GM12878 (cell line): Measurements from ENCODE around the gene MACROD2. TPM values are rescaled to one million over a fixed set of nuclear protein-coding genes. Genes with fewer than 3 reads are reported as not detected.

Experiments
- ATAC-seq: fragments of 200-7000 bp; cut with Tn5 transposase; 3 replicates; pipeline ENCODE4 v1.9.1; 2020; ENCODE audit warnings: mild to moderate bottlenecking, moderate library complexity
- BruUV-seq: library from RNA; stranded (reverse); fragments of 400-500 nt; replicated peaks from 2 replicates; lab custom pipeline; 2021; lab: Mats Ljungman, UMichigan
- CTCF ChIA-PET: fragments of 300-600 bp; sonication (Branson Sonifier 250); formaldehyde crosslinking; extraction: SDS; loops from one replicate; lab custom pipeline; 2021; ENCODE audit warnings: inconsistent platforms; lab: Yijun Ruan, JAX
- POLR2A ChIA-PET: fragments of 350-600 bp; formaldehyde crosslinking; extraction: SDS; loops from one replicate; lab custom pipeline; 2021; ENCODE audit warnings: inconsistent platforms; lab: Charles Lee
- RAD21 ChIA-PET: fragments of 300-600 bp; sonication (Branson Sonifier 250); formaldehyde crosslinking; loops from one replicate; lab custom pipeline; 2023; ENCODE audit warnings: antibody characterized with exemption; ENCODE audit not compliant: unreplicated experiment; lab: Charles Lee
- SMC1A ChIA-PET: fragments of 300-600 bp; sonication (Branson Sonifier 250); formaldehyde crosslinking; loops from one replicate; lab custom pipeline; 2023; ENCODE audit not compliant: unreplicated experiment, uncharacterized antibody; lab: Charles Lee
- DNase-seq: peaks from one replicate; pipeline ENCODE4 v3.0.0-alpha.2; 2011; ENCODE audit warnings: low read depth, low spot score
- FAIRE-seq: peaks from 3 replicates; lab custom pipeline; 2011; peaks lifted over from hg19 to GRCh38; lab: Jason Lieb, UNC
- H2AFZ ChIP-seq: 2 replicates; pipeline ENCODE4 v1.6.0; 2011; ENCODE audit warnings: low read depth, low read length, control low read depth; ENCODE audit not compliant: control insufficient read depth
- H3K27ac ChIP-seq: 2 replicates; pipeline ENCODE4 v1.5.1; 2011; ENCODE audit warnings: control low read depth; ENCODE audit not compliant: control insufficient read depth, insufficient read depth
- H3K27me3 ChIP-seq, 2 experiments: replicated peaks in 1 of 2; 2 replicates each; pipeline versions ENCODE4 v1.6.0 to v1.6.1; 2011; ENCODE audit warnings: low read length in 1 of 2; ENCODE audit not compliant: control insufficient read depth in 2 of 2, insufficient read depth in 2 of 2
- H3K36me3 ChIP-seq, 2 experiments: 2 replicates each; pipeline ENCODE4 v1.5.1; 2011; ENCODE audit warnings: low read length in 1 of 2; ENCODE audit not compliant: control insufficient read depth in 2 of 2, insufficient read depth in 2 of 2
- H3K4me1 ChIP-seq: 2 replicates; pipeline ENCODE4 v1.6.1; 2011; ENCODE audit warnings: mild to moderate bottlenecking, low read length, moderate library complexity, mixed read lengths; ENCODE audit not compliant: control insufficient read depth, insufficient read depth
- H3K4me2 ChIP-seq: 2 replicates; pipeline ENCODE4 v1.6.0; 2011; ENCODE audit warnings: control low read depth; ENCODE audit not compliant: control insufficient read depth, insufficient read depth
- H3K4me3 ChIP-seq: fragments of 200-600 bp; sonication (generic); 2 replicates; pipeline ENCODE4 v1.5.1; 2016
- H3K79me2 ChIP-seq: 2 replicates; pipeline ENCODE4 v1.6.0; 2011; ENCODE audit warnings: low read length; ENCODE audit not compliant: control insufficient read depth, insufficient read depth
- H3K9ac ChIP-seq: 2 replicates; pipeline ENCODE4 v1.8.0; 2011; ENCODE audit warnings: low read length, control low read depth, mixed read lengths; ENCODE audit not compliant: control insufficient read depth, insufficient read depth
- H3K9me3 ChIP-seq: replicated peaks from 3 replicates; pipeline ENCODE4 v1.5.1; 2011; ENCODE audit warnings: mild to moderate bottlenecking, low read length; ENCODE audit not compliant: control insufficient read depth, insufficient read depth
- H4K20me1 ChIP-seq: 2 replicates; pipeline ENCODE4 v1.6.0; 2011; ENCODE audit not compliant: control insufficient read depth, insufficient read depth
- ATF7 ChIP-seq: fragments of 450-650 bp; IDR thresholded peaks from 2 replicates; pipeline ENCODE4 v1.6.1; 2016; ENCODE audit warnings: low read depth, mild to moderate bottlenecking
- CBX3 ChIP-seq: fragments of 200-600 bp; sonication (generic); IDR thresholded peaks from 2 replicates; pipeline ENCODE4 v1.6.1; 2016; ENCODE audit warnings: low read depth, borderline replicate concordance
- CHD1 ChIP-seq: IDR thresholded peaks from 2 replicates; pipeline ENCODE4 v1.6.1; 2012; ENCODE audit warnings: low read depth, low read length, improper control_type of control experiment
- E2F8 ChIP-seq: fragments of 450-650 bp; IDR thresholded peaks from 2 replicates; pipeline ENCODE4 v1.6.1; 2018; ENCODE audit warnings: mild to moderate bottlenecking, low read depth, moderate library complexity; ENCODE audit not compliant: partially characterized antibody
- KAT2A ChIP-seq: conservative IDR thresholded peaks from 2 replicates; pipeline ENCODE4 v1.6.1; 2011; ENCODE audit warnings: low read depth, low read length; ENCODE audit not compliant: control insufficient read depth
- NFYA ChIP-seq: IDR thresholded peaks from 2 replicates; pipeline ENCODE4 v1.6.1; 2011; ENCODE audit warnings: low read depth, mild to moderate bottlenecking, low read length, improper control_type of control experiment, borderline replicate concordance
- POLR2AphosphoS2 ChIP-seq: IDR thresholded peaks from 2 replicates; pipeline ENCODE4 v1.6.1; 2011; ENCODE audit warnings: low read depth, mild to moderate bottlenecking, low read length, improper control_type of control experiment, moderate library complexity
- RAD51 ChIP-seq: fragments of 450-650 bp; IDR thresholded peaks from 2 replicates; pipeline ENCODE4 v1.6.1; 2016; ENCODE audit warnings: moderate library complexity, mild to moderate bottlenecking, inconsistent platforms
- STAT1 ChIP-seq: fragments of 450-650 bp; conservative IDR thresholded peaks from 2 replicates; pipeline ENCODE4 v1.6.1; 2014; ENCODE audit warnings: antibody characterized with exemption, mild to moderate bottlenecking
- WRNIP1 ChIP-seq: IDR thresholded peaks from 2 replicates; pipeline ENCODE4 v1.6.1; 2011; ENCODE audit warnings: low read depth, low read length, improper control_type of control experiment, borderline replicate concordance
- WGBS: methylation state at CpG from one replicate; pipeline ENCODE4 v1.1.6; 2016; ENCODE audit warnings: low lambda C conversion rate; ENCODE audit not compliant: insufficient replicate concordance, insufficient coverage; ENCODE audit errors: missing lambda C conversion rate; 5-methylcytosine and 5-hydroxymethylcytosine counted together
- in situ Hi-C: fragments of 300-500 bp; cut with MboI; formaldehyde crosslinking; loops from 9 replicates; pipeline ENCODE4 v1.14.3; 2018; ENCODE audit warnings: mixed read lengths
- intact Hi-C: fragments of 100-400 bp; cut with micrococcal nuclease; formaldehyde crosslinking; loops from one replicate; pipeline ENCODE4 v1.14.2; 2022; ENCODE audit not compliant: unreplicated experiment
- polyA plus RNA-seq, 11 experiments: library from polyadenylated mRNA; depleted of rRNA in 4 of 11; unstranded in 6 of 11; stranded (reverse) in 5 of 11; fragments of >200 nt; fragmentation: Nextera tagmentation in 4 of 11; fragmentation: Illumina TruSeq in 1 of 11; extraction: Ambion mirVana in 4 of 11; extraction: Trizol in 1 of 11; gene quantifications; 1 replicate in 1 of 11; 2 replicates in 10 of 11; pipeline versions ENCODE4 v1.2.1 to v1.2.3, GENCODE V29; 2011 to 2016; ENCODE audit warnings: inconsistent platforms in 2 of 11, missing spikeins in 2 of 11, low read depth in 1 of 11
- total RNA-seq, 4 experiments: library from RNA; depleted of rRNA in 3 of 4; stranded (reverse); fragments of >200 nt in 3 of 4; fragmentation: Illumina TruSeq in 1 of 4; extraction: Trizol in 1 of 4; gene quantifications; 2 replicates each; pipeline versions ENCODE4 v1.2.1 to v1.2.3, GENCODE V29; 2013 to 2021
- TF ChIP-seq, protein P1 (sequence below): IDR thresholded peaks from 2 replicates; pipeline ENCODE4 v1.6.1; 2012; ENCODE audit warnings: improper control_type of control experiment, low read depth, low read length; ENCODE audit not compliant: insufficient replicate concordance

The MACROD2 gene
- total and polyA plus RNA-seq, 10 of the 15 experiments (the other 5 are each of a cell fraction or from before 2014, with no cell fraction given), result 1.1 to 21.5 (median 2.2) TPM

- TF ChIP-seq CHD1 (no peak), E2F8 (no peak), RAD51 (no peak), KAT2A (no peak)
Observed at GRCh38 chr20:15494851-15495250, 1499.5 kb downstream of the MACROD2 start (continued).

GRCh38 chr20:15496501-15497039 is 1501.3 kb downstream of the MACROD2 start:
- no peaks in the 10 kb centered on the region for H3K79me2 ChIP-seq
- no peak overlapping the region for H3K4me2 ChIP-seq
- no TSS peak for BruUV-seq
- CTCF ChIA-PET, result no interaction called here
- RAD21 ChIA-PET, result no interaction called here
- no peaks in the 10 kb centered on the region for H4K20me1 ChIP-seq
- WGBS, result 55% methylated on average over 3 of the region's 3 CpGs
- no peaks in the 10 kb centered on the region for H3K4me1 ChIP-seq
- DNase-seq (no peak), ATAC-seq (no peak)
- SMC1A ChIA-PET, result no interaction called here
- H3K9ac ChIP-seq, result no peak overlapping the region
- no peaks in the 10 kb centered on the region for H3K27me3 ChIP-seq
- POLR2A ChIA-PET, result no interaction called here
- intact Hi-C loops, result no loop called here
- no peak overlapping the region for H2AFZ ChIP-seq
- TF ChIP-seq CBX3 (no peak), NFYA (no peak), ATF7 (no peak), WRNIP1 (no peak), POLR2AphosphoS2 (no peak), STAT1 (no peak)
- TF ChIP-seq, protein P1, sequence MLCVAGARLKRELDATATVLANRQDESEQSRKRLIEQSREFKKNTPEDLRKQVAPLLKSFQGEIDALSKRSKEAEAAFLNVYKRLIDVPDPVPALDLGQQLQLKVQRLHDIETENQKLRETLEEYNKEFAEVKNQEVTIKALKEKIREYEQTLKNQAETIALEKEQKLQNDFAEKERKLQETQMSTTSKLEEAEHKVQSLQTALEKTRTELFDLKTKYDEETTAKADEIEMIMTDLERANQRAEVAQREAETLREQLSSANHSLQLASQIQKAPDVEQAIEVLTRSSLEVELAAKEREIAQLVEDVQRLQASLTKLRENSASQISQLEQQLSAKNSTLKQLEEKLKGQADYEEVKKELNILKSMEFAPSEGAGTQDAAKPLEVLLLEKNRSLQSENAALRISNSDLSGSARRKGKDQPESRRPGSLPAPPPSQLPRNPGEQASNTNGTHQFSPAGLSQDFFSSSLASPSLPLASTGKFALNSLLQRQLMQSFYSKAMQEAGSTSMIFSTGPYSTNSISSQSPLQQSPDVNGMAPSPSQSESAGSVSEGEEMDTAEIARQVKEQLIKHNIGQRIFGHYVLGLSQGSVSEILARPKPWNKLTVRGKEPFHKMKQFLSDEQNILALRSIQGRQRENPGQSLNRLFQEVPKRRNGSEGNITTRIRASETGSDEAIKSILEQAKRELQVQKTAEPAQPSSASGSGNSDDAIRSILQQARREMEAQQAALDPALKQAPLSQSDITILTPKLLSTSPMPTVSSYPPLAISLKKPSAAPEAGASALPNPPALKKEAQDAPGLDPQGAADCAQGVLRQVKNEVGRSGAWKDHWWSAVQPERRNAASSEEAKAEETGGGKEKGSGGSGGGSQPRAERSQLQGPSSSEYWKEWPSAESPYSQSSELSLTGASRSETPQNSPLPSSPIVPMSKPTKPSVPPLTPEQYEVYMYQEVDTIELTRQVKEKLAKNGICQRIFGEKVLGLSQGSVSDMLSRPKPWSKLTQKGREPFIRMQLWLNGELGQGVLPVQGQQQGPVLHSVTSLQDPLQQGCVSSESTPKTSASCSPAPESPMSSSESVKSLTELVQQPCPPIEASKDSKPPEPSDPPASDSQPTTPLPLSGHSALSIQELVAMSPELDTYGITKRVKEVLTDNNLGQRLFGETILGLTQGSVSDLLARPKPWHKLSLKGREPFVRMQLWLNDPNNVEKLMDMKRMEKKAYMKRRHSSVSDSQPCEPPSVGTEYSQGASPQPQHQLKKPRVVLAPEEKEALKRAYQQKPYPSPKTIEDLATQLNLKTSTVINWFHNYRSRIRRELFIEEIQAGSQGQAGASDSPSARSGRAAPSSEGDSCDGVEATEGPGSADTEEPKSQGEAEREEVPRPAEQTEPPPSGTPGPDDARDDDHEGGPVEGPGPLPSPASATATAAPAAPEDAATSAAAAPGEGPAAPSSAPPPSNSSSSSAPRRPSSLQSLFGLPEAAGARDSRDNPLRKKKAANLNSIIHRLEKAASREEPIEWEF, result no peak
- TF ChIP-seq, all 136 proteins: peak for 0
- H3K4me3 ChIP-seq, result no peak overlapping the region
- in situ Hi-C loops, result no loop called here
- H3K27ac ChIP-seq, result no peak overlapping the region
- H3K36me3 ChIP-seq, result no peaks in the 10 kb centered on the region
- H3K9me3 ChIP-seq, result no peaks in the 10 kb centered on the region
- FAIRE-seq, result no peak
